GM19238 (cell line): ENCODE data around the gene ATF7.

Source experiments
- DNase-seq: peaks from one replicate; pipeline ENCODE4 v3.0.0; 2011; ENCODE audit warnings: low spot score; ENCODE audit not compliant: insufficient read length

ATF7 gene

GRCh38 chr12:53463802-53464560 lies 162.2 kb downstream of the ATF7 start:
- DNase-seq = no peak

GRCh38 chr12:53462935-53463334 lies 163.2 kb downstream of the ATF7 start:
- no peak for DNase-seq

GRCh38 chr12:53461591-53461990 lies 164.6 kb downstream of the ATF7 start:
- no peak for DNase-seq

GRCh38 chr12:53461059-53461458 lies 165.1 kb downstream of the ATF7 start:
- no peak for DNase-seq

- DNase-seq = no peak
These were observed 167.1 kb downstream of the ATF7 start for GRCh38 chr12:53459097-53459496.
